Naive thymus-derived CD8-positive, alpha-beta T cell (primary cell): ENCODE measurements around the gene TMEM72. TPM values are rescaled to one million over a fixed set of nuclear protein-coding genes. Genes with fewer than 3 reads are reported as not detected.

ENCODE experiments used
- ATAC-seq, 2 donors: fragments of 150-1000 bp; cut with Tn5 transposase in 1 of 2; sonication (Bioruptor Pico), chemical (Tn5 transposase) in 1 of 2; 1 replicate in 1 of 2; 2 replicates in 1 of 2; pipeline ENCODE4 v1.10.0; 2021; ENCODE audit warnings: mild to moderate bottlenecking in 2 of 2, moderate library complexity in 2 of 2
- POLR2A ChIA-PET: fragments of 350-600 bp; sonication (Branson Sonifier 250); formaldehyde crosslinking; loops from one replicate; lab custom pipeline; 2021; ENCODE audit warnings: antibody characterized with exemption; lab: Charles Lee
- DNase-seq, 10 donors: peaks; one replicate each; pipeline versions ENCODE4 v3.0.0 to v3.0.0-alpha.2; 2020 to 2022
- H3K27ac Mint-ChIP-seq, 10 donors: one replicate each; pipeline ENCODE4 v1.8.0; 2020 to 2022; ENCODE audit warnings: mild to moderate bottlenecking in 10 of 10, mixed read lengths in 10 of 10, moderate library complexity in 4 of 10, inconsistent platforms in 1 of 10
- H3K27me3 Mint-ChIP-seq, 5 donors: one replicate each; pipeline ENCODE4 v1.8.0; 2021 to 2022; ENCODE audit warnings: mixed read lengths in 5 of 5
- H3K36me3 Mint-ChIP-seq, 3 donors: one replicate each; pipeline ENCODE4 v1.8.0; 2020 to 2022; ENCODE audit warnings: mixed read lengths in 3 of 3, mild to moderate bottlenecking in 2 of 3, inconsistent platforms in 1 of 3
- H3K4me1 Mint-ChIP-seq, 4 donors: one replicate each; pipeline ENCODE4 v1.8.0; 2021 to 2022; ENCODE audit warnings: mixed read lengths in 4 of 4
- H3K4me3 Mint-ChIP-seq, 10 donors: one replicate each; pipeline ENCODE4 v1.8.0; 2020 to 2022; ENCODE audit warnings: mild to moderate bottlenecking in 10 of 10, mixed read lengths in 10 of 10, moderate library complexity in 6 of 10, inconsistent platforms in 1 of 10
- H3K9me3 Mint-ChIP-seq, 9 donors: one replicate each; pipeline ENCODE4 v1.8.0; 2020 to 2022; ENCODE audit warnings: mixed read lengths in 9 of 9, mild to moderate bottlenecking in 3 of 9, inconsistent platforms in 1 of 9, moderate library complexity in 1 of 9
- polyA plus RNA-seq, 3 donors: library from polyadenylated mRNA; unstranded; fragments of 300-500 nt; fragmentation: Illumina TruSeq; gene quantifications; one replicate each; pipeline ENCODE4 v1.2.3, GENCODE V29; 2021
- total RNA-seq, 8 experiments: library from RNA in 2 of 8; stranded (reverse) in 2 of 8; gene quantifications; one replicate each; pipeline ENCODE4 v1.2.3 and lab custom pipeline; 2021 to 2026

The TMEM72 gene
- total and polyA plus RNA-seq, 5 experiments from 2014 or later = not detected

GRCh38 chr10:44878706-44879530, 32.2 kb upstream of the TMEM72 start:
- Mint-ChIP-seq H3K9me3 (no peaks in the 10 kb centered on the region), H3K27me3 (peaks cover 4 to 27% (median 8%) of the 10 kb centered on the region in 5 donors), H3K27ac (peak overlapping the region; percentile 44 to 97 (median 76)), H3K4me3 (peak overlapping the region; percentile 79 to 94 (median 90)), H3K36me3 (no peaks in the 10 kb centered on the region), H3K4me1 (peaks cover 6 to 13% (median 11%) of the 10 kb centered on the region in 4 donors)
- DNase-seq (peak; percentile 65 to 89 (median 73)), ATAC-seq (peak; percentile 95 to 99)
- POLR2A ChIA-PET = interaction anchor here (1.1 to 1.4 kb wide), 3 partner anchors 45 to 123 kb away, joined by 3 to 5 read pairs (median 4); partner anchors contain the start of gene RASSF4

- H3K9me3 Mint-ChIP-seq = no peaks in the 10 kb centered on the region
- peak overlapping the region; percentile 79 to 94 (median 90) for H3K4me3 Mint-ChIP-seq
- peak overlapping the region in 7 of 10 donors; percentile 35 to 97 (median 57) for H3K27ac Mint-ChIP-seq
- DNase-seq (no peak), ATAC-seq (no peak)
- H3K4me1 Mint-ChIP-seq = peaks cover 6 to 13% (median 11%) of the 10 kb centered on the region in 4 donors
- no peaks in the 10 kb centered on the region for H3K36me3 Mint-ChIP-seq
- peaks cover 4 to 27% (median 12%) of the 10 kb centered on the region in 5 donors for H3K27me3 Mint-ChIP-seq
- POLR2A ChIA-PET = interaction anchor here (1.1 to 1.4 kb wide), 3 partner anchors 45 to 122 kb away, joined by 3 to 5 read pairs (median 4); partner anchors contain the start of gene RASSF4
These were observed 31.6 kb upstream of the TMEM72 start for GRCh38 chr10:44879531-44879899.

GRCh38 chr10:44880090-44880715, 30.9 kb upstream of the TMEM72 start:
- no peak for DNase-seq
- peaks cover 6 to 13% (median 11%) of the 10 kb centered on the region in 4 donors for H3K4me1 Mint-ChIP-seq
- ATAC-seq = no peak
- H3K36me3 Mint-ChIP-seq = no peaks in the 10 kb centered on the region
- H3K4me3 Mint-ChIP-seq = peak overlapping the region; percentile 31 to 91 (median 75)
- H3K9me3 Mint-ChIP-seq = no peaks in the 10 kb centered on the region
- H3K27me3 Mint-ChIP-seq = peaks cover 4 to 27% (median 12%) of the 10 kb centered on the region in 5 donors
- POLR2A ChIA-PET = no interaction called here
- peak overlapping the region in 5 of 10 donors; percentile 22 to 81 (median 65) for H3K27ac Mint-ChIP-seq

GRCh38 chr10:44881649-44882048, 29.5 kb upstream of the TMEM72 start:
- POLR2A ChIA-PET = interaction anchor here (0.7 kb wide), 1 partner anchor 15 kb away, joined by 3 read pairs; no protein-coding TSS in a partner anchor
- Mint-ChIP-seq H3K36me3 (no peaks in the 10 kb centered on the region), H3K27me3 (peaks cover 4 to 27% (median 12%) of the 10 kb centered on the region in 5 donors), H3K4me3 (no peak overlapping the region), H3K27ac (no peak overlapping the region), H3K4me1 (peaks cover 6 to 13% (median 11%) of the 10 kb centered on the region in 4 donors), H3K9me3 (no peaks in the 10 kb centered on the region)
- no peak for ATAC-seq
- no peak for DNase-seq

- Mint-ChIP-seq H3K27ac (no peak overlapping the region), H3K36me3 (no peaks in the 10 kb centered on the region), H3K27me3 (peaks cover 4 to 27% (median 12%) of the 10 kb centered on the region in 5 donors), H3K9me3 (no peaks in the 10 kb centered on the region), H3K4me1 (peaks cover 6 to 13% (median 11%) of the 10 kb centered on the region in 4 donors), H3K4me3 (no peak overlapping the region)
- ATAC-seq = no peak
- no peak for DNase-seq
- POLR2A ChIA-PET = no interaction called here
These were observed 28.9 kb upstream of the TMEM72 start for GRCh38 chr10:44882166-44882720.

- DNase-seq (no peak), ATAC-seq (no peak)
- Mint-ChIP-seq H3K4me1 (peaks cover 4 to 10% (median 8%) of the 10 kb centered on the region in 4 donors), H3K27me3 (peaks cover 2 to 27% (median 10%) of the 10 kb centered on the region in 5 donors), H3K36me3 (no peaks in the 10 kb centered on the region), H3K4me3 (no peak overlapping the region), H3K9me3 (no peaks in the 10 kb centered on the region), H3K27ac (peak overlapping the region in 1 of 10 donors; percentile 37)
- POLR2A ChIA-PET = interaction anchor here (0.7 kb wide), 1 partner anchor 10 kb away, joined by 3 read pairs; no protein-coding TSS in a partner anchor
These were observed 27.4 kb upstream of the TMEM72 start for GRCh38 chr10:44883593-44884331.

- DNase-seq (no peak), ATAC-seq (no peak)
- H3K27me3 Mint-ChIP-seq = peaks cover 2 to 15% (median 2%) of the 10 kb centered on the region in 5 donors
- POLR2A ChIA-PET = no interaction called here
- no peaks in the 10 kb centered on the region for H3K4me1 Mint-ChIP-seq
- H3K4me3 Mint-ChIP-seq = no peak overlapping the region
- H3K36me3 Mint-ChIP-seq = no peaks in the 10 kb centered on the region
- no peaks in the 10 kb centered on the region for H3K9me3 Mint-ChIP-seq
- no peak overlapping the region for H3K27ac Mint-ChIP-seq
These were observed 25.4 kb upstream of the TMEM72 start for GRCh38 chr10:44885710-44886109.

GRCh38 chr10:44886966-44887365, 24.2 kb upstream of the TMEM72 start:
- DNase-seq (no peak), ATAC-seq (no peak)
- Mint-ChIP-seq H3K4me1 (no peaks in the 10 kb centered on the region), H3K27ac (no peak overlapping the region), H3K27me3 (peaks cover 0 to 10% (median 2%) of the 10 kb centered on the region in 5 donors), H3K36me3 (no peaks in the 10 kb centered on the region), H3K9me3 (no peaks in the 10 kb centered on the region), H3K4me3 (no peak overlapping the region)
- POLR2A ChIA-PET = no interaction called here

GRCh38 chr10:44888886-44889285, 22.3 kb upstream of the TMEM72 start:
- no peak overlapping the region for H3K27ac Mint-ChIP-seq
- H3K27me3 Mint-ChIP-seq = peaks cover 0 to 4% (median 0%) of the 10 kb centered on the region in 5 donors
- H3K36me3 Mint-ChIP-seq = no peaks in the 10 kb centered on the region
- ATAC-seq = no peak
- POLR2A ChIA-PET = no interaction called here
- no peaks in the 10 kb centered on the region for H3K9me3 Mint-ChIP-seq
- no peak overlapping the region for H3K4me3 Mint-ChIP-seq
- H3K4me1 Mint-ChIP-seq = no peaks in the 10 kb centered on the region
- DNase-seq = no peak

GRCh38 chr10:44889834-44890233, 21.3 kb upstream of the TMEM72 start:
- H3K4me3 Mint-ChIP-seq = no peak overlapping the region
- no peak overlapping the region for H3K27ac Mint-ChIP-seq
- DNase-seq (no peak), ATAC-seq (no peak)
- no peaks in the 10 kb centered on the region for H3K36me3 Mint-ChIP-seq
- no peaks in the 10 kb centered on the region for H3K9me3 Mint-ChIP-seq
- H3K4me1 Mint-ChIP-seq = no peaks in the 10 kb centered on the region
- no peaks in the 10 kb centered on the region for H3K27me3 Mint-ChIP-seq
- POLR2A ChIA-PET = no interaction called here

GRCh38 chr10:44890696-44891563, 20.2 kb upstream of the TMEM72 start:
- Mint-ChIP-seq H3K4me1 (no peaks in the 10 kb centered on the region), H3K27me3 (no peaks in the 10 kb centered on the region), H3K27ac (peak overlapping the region in 1 of 10 donors; percentile 84), H3K36me3 (no peaks in the 10 kb centered on the region), H3K9me3 (no peaks in the 10 kb centered on the region), H3K4me3 (no peak overlapping the region)
- POLR2A ChIA-PET = no interaction called here
- DNase-seq (no peak), ATAC-seq (no peak)
